Osteocyte (in vitro differentiated cells): ENCODE data around the gene CIAO3. TPM values are rescaled to one million over a fixed set of nuclear protein-coding genes. Genes with fewer than 3 reads are reported as not detected.
"Not testable (repeated sequence)": the region's sequence is repeated elsewhere in the genome, so short reads cannot be mapped to it uniquely, and the experiment has no call there.

Experiments used
- DNase-seq: peaks from one replicate; pipeline ENCODE4 v3.0.0; 2021; ENCODE audit warnings: mixed read lengths; ENCODE audit not compliant: unreplicated experiment; ENCODE audit errors: extremely low spot score
- H3K27ac Mint-ChIP-seq: one replicate; pipeline ENCODE4 v1.8.0; 2021; ENCODE audit warnings: mild to moderate bottlenecking, mixed read lengths; ENCODE audit not compliant: unreplicated experiment
- H3K27me3 Mint-ChIP-seq: one replicate; pipeline ENCODE4 v1.8.0; 2021; ENCODE audit warnings: mixed read lengths; ENCODE audit not compliant: unreplicated experiment
- H3K36me3 Mint-ChIP-seq: one replicate; pipeline ENCODE4 v1.8.0; 2021; ENCODE audit warnings: mixed read lengths; ENCODE audit not compliant: unreplicated experiment
- H3K4me1 Mint-ChIP-seq: one replicate; pipeline ENCODE4 v1.8.0; 2021; ENCODE audit warnings: mixed read lengths; ENCODE audit not compliant: unreplicated experiment
- H3K4me3 Mint-ChIP-seq: one replicate; pipeline ENCODE4 v1.8.0; 2021; ENCODE audit warnings: mild to moderate bottlenecking, moderate library complexity, mixed read lengths; ENCODE audit not compliant: unreplicated experiment
- H3K9me3 Mint-ChIP-seq: one replicate; pipeline ENCODE4 v1.8.0; 2021; ENCODE audit warnings: mixed read lengths; ENCODE audit not compliant: unreplicated experiment
- CTCF ChIP-seq: fragments of 200-600 bp; sonication (generic); IDR thresholded peaks from 2 replicates; pipeline ENCODE4 v1.5.0; 2021; ENCODE audit warnings: antibody characterized with exemption, mild to moderate bottlenecking, moderate library complexity
- total RNA-seq: library from RNA; stranded (reverse); gene quantifications from 2 replicates; pipeline ENCODE4 v1.2.1, GENCODE V29; 2021

CIAO3 gene
- total RNA-seq, 1 donor from 2014 or later: 31.4 TPM

- H3K27ac Mint-ChIP-seq: no peak overlapping the region
- H3K27me3 Mint-ChIP-seq: no peaks in the 10 kb centered on the region
- DNase-seq: no peak
- peaks cover 4% of the 10 kb centered on the region for H3K9me3 Mint-ChIP-seq
- no peak overlapping the region for H3K4me3 Mint-ChIP-seq
- no peak for TF ChIP-seq CTCF
- H3K4me1 Mint-ChIP-seq: peaks cover 2% of the 10 kb centered on the region
- H3K36me3 Mint-ChIP-seq: no peaks in the 10 kb centered on the region
Measured at GRCh38 chr16:759110-759910, 18.5 kb upstream of the CIAO3 start.

GRCh38 chr16:756428-756827 is 15.6 kb upstream of the CIAO3 start:
- no peaks in the 10 kb centered on the region for H3K36me3 Mint-ChIP-seq
- no peak overlapping the region for H3K4me3 Mint-ChIP-seq
- TF ChIP-seq CTCF: no peak
- peaks cover 4% of the 10 kb centered on the region for H3K9me3 Mint-ChIP-seq
- peaks cover 5% of the 10 kb centered on the region for H3K27me3 Mint-ChIP-seq
- no peak overlapping the region for H3K27ac Mint-ChIP-seq
- no peak for DNase-seq
- peaks cover 2% of the 10 kb centered on the region for H3K4me1 Mint-ChIP-seq

- no peak overlapping the region for H3K27ac Mint-ChIP-seq
- H3K36me3 Mint-ChIP-seq: no peaks in the 10 kb centered on the region
- no peak for TF ChIP-seq CTCF
- no peak overlapping the region for H3K4me3 Mint-ChIP-seq
- peaks cover 4% of the 10 kb centered on the region for H3K9me3 Mint-ChIP-seq
- DNase-seq: no peak
- peaks cover under 1% of the 10 kb centered on the region for H3K4me1 Mint-ChIP-seq
- H3K27me3 Mint-ChIP-seq: peaks cover 8% of the 10 kb centered on the region
Measured at GRCh38 chr16:754656-755055, 13.9 kb upstream of the CIAO3 start.

DNA sequence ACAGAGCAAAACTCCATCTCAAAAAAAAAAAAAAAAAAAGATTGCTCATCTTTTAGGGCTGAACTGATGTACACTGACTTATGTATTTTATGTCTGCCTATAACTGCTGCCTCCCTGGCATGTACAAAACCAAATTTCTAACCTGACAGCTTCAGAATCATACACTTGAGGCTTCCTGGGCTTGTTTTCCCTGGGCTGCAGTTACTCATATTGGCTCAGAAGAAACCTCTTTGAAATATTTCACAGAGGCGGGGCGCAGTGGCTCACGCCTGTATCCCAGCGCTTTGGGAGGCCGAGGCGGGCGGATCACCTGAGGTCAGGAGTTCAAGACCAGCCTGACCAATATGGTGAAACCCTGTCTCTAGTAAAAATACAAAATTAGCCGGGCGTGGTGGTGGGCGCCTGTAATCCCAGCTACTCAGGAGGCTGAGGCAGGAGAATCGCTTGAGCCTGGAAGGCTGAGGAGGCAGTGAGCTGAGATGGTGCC is 13.4 kb upstream of the CIAO3 start:
- DNase-seq, H3K9me3 Mint-ChIP-seq, H3K4me3 Mint-ChIP-seq, H3K36me3 Mint-ChIP-seq, H3K27ac Mint-ChIP-seq, H3K27me3 Mint-ChIP-seq, H3K4me1 Mint-ChIP-seq: not testable (repeated sequence)

DNA sequence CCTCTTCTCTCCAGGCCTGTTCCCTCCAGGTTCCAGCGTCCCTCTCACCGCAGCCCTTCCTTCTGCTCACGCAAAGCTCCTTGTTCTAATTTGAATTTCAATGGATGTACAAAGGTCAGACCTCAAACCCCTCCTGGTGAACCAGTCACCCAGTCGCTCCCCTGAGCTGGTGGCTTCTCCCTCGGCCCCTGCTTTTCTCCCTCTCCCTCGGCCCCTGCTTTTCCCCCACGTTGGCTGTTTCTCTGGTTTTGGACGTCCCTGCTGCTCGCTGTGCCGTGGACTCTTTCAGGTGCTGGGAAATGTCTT is 11.2 kb upstream of the CIAO3 start:
- Mint-ChIP-seq H3K9me3 (peaks cover 4% of the 10 kb centered on the region), H3K27me3 (peaks cover 8% of the 10 kb centered on the region), H3K4me3 (no peak overlapping the region), H3K36me3 (no peaks in the 10 kb centered on the region), H3K4me1 (peaks cover 2% of the 10 kb centered on the region), H3K27ac (no peak overlapping the region)
- DNase-seq: no peak
- TF ChIP-seq CTCF: no peak
